Neural crest cell (in vitro differentiated cells): ENCODE measurements around the gene STOM. TPM values are rescaled to one million over a fixed set of nuclear protein-coding genes. Genes with fewer than 3 reads are reported as not detected.

Experiments used
- DNase-seq: peaks from one replicate; pipeline ENCODE4 v3.0.0; 2021; ENCODE audit warnings: low read depth, mixed read lengths, low spot score
- H3K27ac Mint-ChIP-seq: one replicate; pipeline ENCODE4 v1.8.0; 2021; ENCODE audit warnings: mild to moderate bottlenecking, mixed read lengths; ENCODE audit not compliant: unreplicated experiment
- H3K27me3 Mint-ChIP-seq: 2 replicates; pipeline ENCODE4 v1.8.0; 2021; ENCODE audit warnings: low read depth, mild to moderate bottlenecking, mixed read lengths
- H3K36me3 Mint-ChIP-seq: 2 replicates; pipeline ENCODE4 v1.8.0; 2021; ENCODE audit warnings: low read depth, mild to moderate bottlenecking, mixed read lengths
- H3K4me1 Mint-ChIP-seq: 2 replicates; pipeline ENCODE4 v1.8.0; 2021; ENCODE audit warnings: mixed read lengths
- H3K4me3 Mint-ChIP-seq: one replicate; pipeline ENCODE4 v1.8.0; 2021; ENCODE audit warnings: mild to moderate bottlenecking, mixed read lengths
- H3K9me3 Mint-ChIP-seq: 2 replicates; pipeline ENCODE4 v1.8.0; 2021; ENCODE audit warnings: mixed read lengths
- CTCF ChIP-seq: fragments of 200-600 bp; sonication (generic); conservative IDR thresholded peaks from 2 replicates; pipeline ENCODE4 v1.5.0; 2021; ENCODE audit warnings: antibody characterized with exemption, mild to moderate bottlenecking
- total RNA-seq: library from RNA; stranded (reverse); gene quantifications from 2 replicates; pipeline ENCODE4 v1.2.1, GENCODE V29; 2021

STOM gene
- total RNA-seq, 1 donor from 2014 or later, result 8.9 TPM

DNA sequence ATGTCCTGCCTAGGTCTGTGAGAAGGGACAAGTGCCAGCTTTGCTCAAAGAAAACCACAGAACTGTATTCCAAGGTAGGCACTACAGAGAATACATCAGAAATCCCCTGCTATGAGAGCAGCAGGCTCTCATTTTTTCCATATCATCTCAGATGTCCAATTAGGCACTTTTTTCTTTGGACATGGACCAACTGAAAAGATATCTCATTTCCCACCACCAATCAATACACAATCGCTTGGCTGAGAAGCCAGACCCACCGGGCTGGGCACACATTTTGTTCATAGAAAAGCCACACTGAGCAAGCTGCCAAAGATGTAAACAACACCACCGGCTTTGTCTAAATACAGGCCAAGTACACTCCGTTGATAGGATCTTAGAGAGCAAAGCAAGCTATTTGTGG is 25.9 kb downstream of the STOM start:
- no peaks in the 10 kb centered on the region for H3K27me3 Mint-ChIP-seq
- no peak overlapping the region for H3K27ac Mint-ChIP-seq
- no peaks in the 10 kb centered on the region for H3K36me3 Mint-ChIP-seq
- DNase-seq, result no peak
- no peaks in the 10 kb centered on the region for H3K9me3 Mint-ChIP-seq
- H3K4me3 Mint-ChIP-seq, result no peak overlapping the region
- no peak for TF ChIP-seq CTCF
- no peaks in the 10 kb centered on the region for H3K4me1 Mint-ChIP-seq

GRCh38 chr9:121340676-121341392 is 29.2 kb downstream of the STOM start:
- no peaks in the 10 kb centered on the region for H3K27me3 Mint-ChIP-seq
- H3K9me3 Mint-ChIP-seq, result no peaks in the 10 kb centered on the region
- H3K4me1 Mint-ChIP-seq, result no peaks in the 10 kb centered on the region
- H3K36me3 Mint-ChIP-seq, result no peaks in the 10 kb centered on the region
- TF ChIP-seq CTCF, result no peak
- H3K4me3 Mint-ChIP-seq, result no peak overlapping the region
- no peak for DNase-seq
- H3K27ac Mint-ChIP-seq, result no peak overlapping the region

DNA sequence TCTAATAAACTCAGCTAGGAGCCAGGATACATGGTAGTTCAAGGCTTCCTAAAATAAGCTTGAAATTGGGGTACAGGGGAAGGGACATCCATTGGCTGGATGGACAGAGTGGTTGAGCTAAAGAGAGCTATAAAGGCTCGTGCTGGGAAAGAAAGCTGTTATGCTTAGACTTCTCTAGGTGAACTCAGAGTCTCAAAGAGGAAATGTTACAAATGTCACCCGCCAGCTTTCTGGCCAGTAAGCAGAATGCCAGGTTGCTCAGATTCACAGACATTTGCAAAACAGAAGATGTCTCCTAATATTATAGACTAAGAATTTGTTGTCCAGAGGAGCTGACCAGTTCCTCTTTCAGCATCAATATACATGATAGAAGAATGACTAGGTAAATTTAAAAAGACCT is 30.6 kb downstream of the STOM start:
- Mint-ChIP-seq H3K4me1 (no peaks in the 10 kb centered on the region), H3K27me3 (no peaks in the 10 kb centered on the region), H3K4me3 (no peak overlapping the region), H3K9me3 (no peaks in the 10 kb centered on the region), H3K27ac (no peak overlapping the region), H3K36me3 (no peaks in the 10 kb centered on the region)
- DNase-seq, result no peak
- TF ChIP-seq CTCF, result no peak

DNA sequence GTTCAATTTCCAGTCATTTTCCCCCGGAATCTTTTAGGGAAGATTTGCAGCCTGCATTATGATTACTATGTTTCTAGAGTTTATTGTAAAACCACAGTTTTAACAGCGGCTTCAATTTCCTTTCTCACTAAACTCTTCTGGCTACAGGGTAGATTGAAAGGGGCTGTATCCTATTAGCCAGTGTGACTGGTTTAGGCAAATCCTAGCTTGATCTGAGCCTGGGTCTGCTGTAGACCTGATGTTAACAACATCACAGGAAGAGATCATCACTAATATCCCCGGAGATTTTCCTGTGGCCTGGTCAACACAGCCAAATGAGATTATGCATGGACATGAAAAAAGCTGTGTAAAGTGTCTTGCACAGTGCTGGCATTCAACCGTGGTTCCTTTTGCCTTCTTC is 33.4 kb downstream of the STOM start:
- Mint-ChIP-seq H3K36me3 (no peaks in the 10 kb centered on the region), H3K4me1 (no peaks in the 10 kb centered on the region), H3K27me3 (no peaks in the 10 kb centered on the region), H3K27ac (no peak overlapping the region), H3K4me3 (no peak overlapping the region), H3K9me3 (no peaks in the 10 kb centered on the region)
- DNase-seq, result no peak
- TF ChIP-seq CTCF, result no peak

DNA sequence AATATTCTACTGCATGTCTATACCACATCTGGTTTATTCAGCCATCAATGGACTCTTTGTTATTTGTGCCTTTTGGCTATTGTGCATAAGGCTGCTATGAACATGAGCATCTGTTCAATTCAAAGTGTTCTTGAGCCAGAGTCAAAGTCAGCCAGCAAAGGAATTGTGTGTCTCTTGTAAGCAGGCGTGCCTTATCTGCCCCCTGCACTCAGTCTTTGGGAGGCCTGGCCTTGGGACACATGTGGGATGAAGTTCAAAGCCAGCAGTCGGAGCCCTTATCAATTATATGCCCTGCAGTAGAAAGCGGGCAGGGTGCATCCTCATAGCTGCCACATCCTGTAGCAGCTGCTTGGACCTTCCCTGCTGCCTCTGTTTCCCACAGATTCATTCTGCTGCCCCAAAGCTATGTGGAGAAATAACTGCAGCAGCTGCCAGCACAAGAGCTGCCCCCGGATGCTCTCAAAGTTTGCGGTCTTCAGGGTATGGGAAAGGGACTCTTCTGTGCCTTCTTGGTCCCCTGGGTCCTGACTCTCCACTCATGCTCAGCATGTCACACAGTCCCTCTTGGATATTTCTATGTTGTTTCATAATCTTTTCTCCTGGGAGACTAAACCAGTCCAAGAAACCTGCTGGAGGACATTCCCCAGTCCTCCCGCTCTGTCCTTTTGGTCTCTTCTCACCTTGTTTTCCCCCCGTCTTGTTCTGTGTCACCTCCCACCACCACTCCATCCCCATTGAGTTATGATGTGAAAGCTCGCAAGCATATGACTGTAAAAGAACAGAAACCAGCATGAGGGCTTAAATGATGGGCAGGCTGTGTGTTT is 35.9 kb downstream of the STOM start:
- no peak for TF ChIP-seq CTCF
- no peaks in the 10 kb centered on the region for H3K27me3 Mint-ChIP-seq
- H3K4me1 Mint-ChIP-seq, result no peaks in the 10 kb centered on the region
- H3K9me3 Mint-ChIP-seq, result no peaks in the 10 kb centered on the region
- H3K36me3 Mint-ChIP-seq, result peaks cover 3% of the 10 kb centered on the region
- H3K27ac Mint-ChIP-seq, result no peak overlapping the region
- no peak overlapping the region for H3K4me3 Mint-ChIP-seq
- DNase-seq, result no peak
